Activated naive CD8-positive, alpha-beta T cell treated with anti-CD3 and anti-CD28 coated beads, Interleukin-2, amount 50 U/mL, for 24 hours (primary cell): Measurements from ENCODE around the gene LMX1B.

ENCODE experiments used
- ATAC-seq: fragments of 150-1000 bp; cut with Tn5 transposase; one replicate; pipeline ENCODE4 v1.10.0; 2021
- DNase-seq: peaks from one replicate; pipeline ENCODE4 v3.0.0; 2021
- H3K27ac Mint-ChIP-seq: one replicate; pipeline ENCODE4 v1.8.0; 2021; ENCODE audit warnings: mild to moderate bottlenecking, mixed read lengths
- H3K27me3 Mint-ChIP-seq: one replicate; pipeline ENCODE4 v1.8.0; 2021; ENCODE audit warnings: mixed read lengths
- H3K36me3 Mint-ChIP-seq: one replicate; pipeline ENCODE4 v1.8.0; 2021; ENCODE audit warnings: low read depth, mixed read lengths
- H3K4me1 Mint-ChIP-seq: one replicate; pipeline ENCODE4 v1.8.0; 2021; ENCODE audit warnings: mixed read lengths
- H3K4me3 Mint-ChIP-seq: one replicate; pipeline ENCODE4 v1.8.0; 2021; ENCODE audit warnings: mild to moderate bottlenecking, moderate library complexity, mixed read lengths
- H3K9me3 Mint-ChIP-seq: one replicate; pipeline ENCODE4 v1.8.0; 2021; ENCODE audit warnings: mixed read lengths

The LMX1B gene

DNA sequence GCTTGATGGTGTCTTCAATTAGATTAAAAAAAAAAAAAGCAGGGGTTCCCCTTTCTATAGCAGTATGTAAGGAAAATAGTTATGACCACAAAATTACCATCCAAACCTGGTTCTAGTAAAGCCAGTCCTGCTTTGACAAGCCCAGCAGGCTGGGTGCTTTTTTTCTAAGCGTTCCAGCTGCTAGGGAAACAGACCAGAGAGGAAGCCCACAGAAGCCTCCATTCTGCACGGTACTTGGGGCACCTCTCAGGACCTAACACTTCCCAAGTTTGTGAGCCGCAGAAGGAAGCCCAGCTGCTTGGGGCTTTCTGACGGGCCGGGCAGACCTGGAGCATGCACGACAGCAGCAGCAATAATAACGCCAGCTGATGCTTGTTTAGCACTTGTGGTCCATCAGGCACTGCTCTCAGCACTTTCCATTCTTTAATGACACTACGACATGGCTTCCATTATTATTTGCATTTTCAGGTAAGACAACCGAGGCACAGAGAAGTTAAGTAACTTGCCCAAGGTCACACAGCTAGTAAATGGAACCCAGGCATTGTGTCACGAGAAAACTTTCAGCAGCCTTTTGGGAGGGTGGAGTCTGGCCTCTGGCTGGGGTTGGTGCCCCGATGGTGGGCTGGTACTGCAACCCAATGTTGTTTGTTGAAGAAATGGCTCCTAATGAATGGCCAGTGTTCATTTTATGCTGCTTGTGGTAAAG is 15.4 kb downstream of the LMX1B start:
- no peaks in the 10 kb centered on the region for H3K9me3 Mint-ChIP-seq
- no peaks in the 10 kb centered on the region for H3K36me3 Mint-ChIP-seq
- DNase-seq, result no peak
- peaks cover 10% of the 10 kb centered on the region for H3K4me1 Mint-ChIP-seq
- no peak overlapping the region for H3K4me3 Mint-ChIP-seq
- H3K27me3 Mint-ChIP-seq, result peaks cover 71% of the 10 kb centered on the region
- H3K27ac Mint-ChIP-seq, result no peak overlapping the region
- ATAC-seq, result no peak

DNA sequence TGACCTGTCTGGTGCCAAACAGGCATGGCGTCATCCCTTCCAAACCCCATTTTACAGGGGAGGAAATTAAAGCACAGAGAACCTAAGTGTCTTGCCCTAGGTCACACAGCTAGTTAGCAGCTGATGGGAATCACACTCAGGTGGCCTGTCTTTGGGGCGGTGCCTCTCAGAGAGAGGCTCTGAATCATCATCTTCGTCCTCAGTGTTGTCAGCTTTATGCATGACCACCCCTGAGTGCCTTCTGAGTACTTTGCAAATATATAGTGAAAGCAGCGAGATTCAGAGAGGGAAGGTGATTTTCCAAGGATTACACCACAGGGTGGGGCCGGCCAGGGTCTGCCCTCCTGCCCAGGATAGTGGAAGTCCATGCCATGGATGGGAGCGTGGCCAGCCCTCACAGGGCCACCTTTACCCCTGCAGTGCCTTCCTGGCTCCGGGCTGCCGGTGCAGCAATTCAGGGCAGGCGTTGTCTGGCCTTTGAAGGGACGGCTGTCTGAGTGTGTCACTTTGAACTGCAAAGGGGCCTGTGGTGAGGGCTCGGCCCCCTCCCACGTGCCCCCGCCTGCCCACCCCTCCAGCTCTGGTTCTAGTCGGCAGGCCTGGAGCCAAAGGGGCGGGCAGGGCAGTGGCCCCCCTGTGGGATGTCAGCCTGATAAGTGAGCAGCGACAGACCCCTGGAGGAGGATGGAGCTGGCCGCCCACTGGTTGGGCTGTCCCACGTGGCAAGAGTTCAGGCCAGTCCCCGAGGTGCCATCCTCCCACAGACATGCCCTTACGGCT is 16.9 kb downstream of the LMX1B start:
- ATAC-seq (no peak), DNase-seq (no peak)
- no peak overlapping the region for H3K4me3 Mint-ChIP-seq
- no peaks in the 10 kb centered on the region for H3K9me3 Mint-ChIP-seq
- peaks cover 7% of the 10 kb centered on the region for H3K4me1 Mint-ChIP-seq
- no peaks in the 10 kb centered on the region for H3K36me3 Mint-ChIP-seq
- no peak overlapping the region for H3K27ac Mint-ChIP-seq
- H3K27me3 Mint-ChIP-seq, result peaks cover 65% of the 10 kb centered on the region

- Mint-ChIP-seq H3K4me3 (no peak overlapping the region), H3K9me3 (no peaks in the 10 kb centered on the region), H3K36me3 (no peaks in the 10 kb centered on the region), H3K27me3 (peaks cover 61% of the 10 kb centered on the region), H3K27ac (no peak overlapping the region), H3K4me1 (peaks cover 3% of the 10 kb centered on the region)
- no peak for DNase-seq
- ATAC-seq, result no peak
These were observed 17.5 kb downstream of the LMX1B start for GRCh38 chr9:126631254-126631653.

GRCh38 chr9:126633881-126634558 is 20.3 kb downstream of the LMX1B start:
- no peak overlapping the region for H3K4me3 Mint-ChIP-seq
- ATAC-seq, result no peak
- H3K27me3 Mint-ChIP-seq, result peaks cover 59% of the 10 kb centered on the region
- H3K9me3 Mint-ChIP-seq, result no peaks in the 10 kb centered on the region
- no peak overlapping the region for H3K27ac Mint-ChIP-seq
- DNase-seq, result no peak
- no peaks in the 10 kb centered on the region for H3K4me1 Mint-ChIP-seq
- H3K36me3 Mint-ChIP-seq, result no peaks in the 10 kb centered on the region

GRCh38 chr9:126635061-126635460 is 21.3 kb downstream of the LMX1B start:
- Mint-ChIP-seq H3K4me3 (no peak overlapping the region), H3K27me3 (peaks cover 57% of the 10 kb centered on the region), H3K4me1 (no peaks in the 10 kb centered on the region), H3K9me3 (no peaks in the 10 kb centered on the region), H3K36me3 (no peaks in the 10 kb centered on the region), H3K27ac (no peak overlapping the region)
- no peak for DNase-seq
- ATAC-seq, result no peak

DNA sequence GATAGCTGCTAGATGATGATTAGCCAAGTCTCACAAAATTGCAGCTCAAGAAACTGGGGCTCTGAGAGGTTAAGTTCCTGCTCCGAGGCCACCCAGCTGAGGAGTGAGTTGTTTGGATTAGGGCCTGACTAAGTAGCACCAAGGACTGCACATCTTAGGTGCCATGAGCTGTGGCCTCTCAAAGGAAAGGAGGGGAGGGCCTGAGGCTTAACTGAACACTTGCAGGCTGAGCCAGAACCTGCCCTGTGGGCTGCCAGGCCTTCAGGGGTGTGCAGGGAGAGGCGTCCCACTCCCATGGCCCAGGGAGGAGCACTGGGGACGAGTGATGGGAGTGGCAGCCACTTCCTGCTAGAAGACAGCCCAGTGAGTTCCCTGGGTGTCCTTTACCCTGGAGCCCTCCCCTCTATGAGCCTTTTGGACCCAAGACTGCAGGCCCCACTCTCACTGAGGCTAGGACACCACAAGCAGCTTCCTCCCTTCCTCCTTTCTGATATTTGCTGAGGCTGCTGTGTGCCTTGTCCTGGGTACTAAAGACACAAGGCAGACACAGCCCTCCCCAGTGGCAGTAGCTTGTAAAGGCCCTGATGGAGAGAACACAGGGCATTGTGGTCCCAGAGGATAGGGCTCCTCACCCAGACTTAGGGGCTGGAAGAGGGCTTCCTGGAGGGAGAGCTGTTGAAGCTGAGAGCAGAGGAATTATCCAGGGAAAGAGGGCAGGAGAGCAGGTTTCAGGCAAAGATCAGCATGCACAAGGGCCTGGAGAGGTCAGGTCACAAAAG is 22.1 kb downstream of the LMX1B start:
- no peaks in the 10 kb centered on the region for H3K9me3 Mint-ChIP-seq
- no peak for DNase-seq
- no peaks in the 10 kb centered on the region for H3K4me1 Mint-ChIP-seq
- no peak for ATAC-seq
- peaks cover 51% of the 10 kb centered on the region for H3K27me3 Mint-ChIP-seq
- no peaks in the 10 kb centered on the region for H3K36me3 Mint-ChIP-seq
- H3K27ac Mint-ChIP-seq, result no peak overlapping the region
- no peak overlapping the region for H3K4me3 Mint-ChIP-seq

DNA sequence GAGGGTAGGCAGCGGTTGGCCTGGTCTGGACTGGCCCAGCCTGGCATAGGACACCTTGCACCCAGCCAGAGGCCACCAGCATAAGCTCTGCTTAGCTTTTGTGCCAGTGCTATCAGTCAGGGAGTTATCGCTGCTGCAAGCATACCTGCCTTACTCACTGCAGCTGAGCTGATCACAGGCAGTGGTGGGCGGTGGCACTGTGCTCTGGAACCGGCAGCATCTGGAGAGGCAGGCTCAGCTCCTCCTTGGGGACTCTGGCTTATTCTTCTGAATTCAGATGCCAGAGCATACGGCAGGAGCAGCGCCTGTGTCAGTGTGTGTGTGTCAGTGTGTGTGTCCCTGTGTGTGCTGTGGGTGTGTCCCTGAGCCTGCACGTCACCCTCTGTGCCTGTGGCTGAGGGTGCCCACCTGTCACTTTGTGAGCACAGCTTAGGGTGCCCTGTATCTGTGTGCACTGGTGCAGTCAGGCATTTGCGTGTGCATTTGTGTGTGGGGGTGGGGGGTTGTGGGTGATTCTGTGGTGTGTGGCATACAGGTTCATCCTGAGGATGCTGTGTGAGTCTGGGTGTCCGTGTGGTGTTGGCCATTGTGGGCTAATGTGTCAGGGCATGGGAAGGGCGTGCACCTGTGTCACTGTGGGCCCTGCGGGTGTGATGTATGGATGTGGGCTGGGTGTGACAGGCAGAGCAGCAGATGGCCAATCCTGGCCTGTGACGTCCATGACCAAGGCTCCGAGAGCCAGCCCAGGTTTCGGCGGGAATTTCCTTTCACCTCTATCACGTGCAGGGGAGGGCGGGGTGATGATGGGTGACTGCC is 23.5 kb downstream of the LMX1B start:
- no peak for DNase-seq

DNA sequence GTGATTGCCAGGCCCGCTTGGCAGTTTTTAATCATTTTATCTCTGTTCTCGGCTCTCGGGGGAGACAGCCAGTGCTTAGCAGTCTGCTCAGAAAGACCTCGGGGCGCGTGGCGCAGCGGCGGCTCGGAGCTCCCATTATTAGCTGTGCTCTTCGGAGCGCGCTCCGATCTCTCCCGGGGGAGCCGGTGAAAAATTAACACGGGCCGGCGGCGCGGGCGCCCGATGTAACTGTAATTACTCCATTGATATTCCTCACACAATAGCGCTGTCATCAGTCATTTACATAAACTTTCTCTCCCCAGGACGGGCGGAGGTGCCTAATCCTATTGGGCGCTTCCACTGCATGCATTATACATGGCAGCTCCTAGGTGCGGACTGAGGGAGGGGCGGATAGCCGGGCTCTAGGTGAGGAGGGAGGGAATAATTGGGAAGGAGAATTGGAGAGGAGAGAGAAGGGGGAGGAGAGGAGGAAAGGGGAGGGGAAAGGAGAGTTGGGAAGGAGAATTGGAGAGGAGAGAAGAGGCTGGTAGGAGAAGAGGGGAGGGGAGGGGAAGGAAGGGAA is 24.9 kb downstream of the LMX1B start:
- Mint-ChIP-seq H3K9me3 (no peaks in the 10 kb centered on the region), H3K27me3 (peaks cover 61% of the 10 kb centered on the region), H3K4me3 (no peak overlapping the region), H3K27ac (no peak overlapping the region), H3K4me1 (no peaks in the 10 kb centered on the region), H3K36me3 (no peaks in the 10 kb centered on the region)
- ATAC-seq (no peak), DNase-seq (no peak)

More for the DNA sequence above, 23.5 kb downstream of the LMX1B start:
- Mint-ChIP-seq H3K4me1 (no peaks in the 10 kb centered on the region), H3K27ac (peak overlapping the region; percentile 27), H3K9me3 (no peaks in the 10 kb centered on the region), H3K4me3 (no peak overlapping the region), H3K36me3 (no peaks in the 10 kb centered on the region), H3K27me3 (peaks cover 56% of the 10 kb centered on the region)
- no peak for ATAC-seq

DNA sequence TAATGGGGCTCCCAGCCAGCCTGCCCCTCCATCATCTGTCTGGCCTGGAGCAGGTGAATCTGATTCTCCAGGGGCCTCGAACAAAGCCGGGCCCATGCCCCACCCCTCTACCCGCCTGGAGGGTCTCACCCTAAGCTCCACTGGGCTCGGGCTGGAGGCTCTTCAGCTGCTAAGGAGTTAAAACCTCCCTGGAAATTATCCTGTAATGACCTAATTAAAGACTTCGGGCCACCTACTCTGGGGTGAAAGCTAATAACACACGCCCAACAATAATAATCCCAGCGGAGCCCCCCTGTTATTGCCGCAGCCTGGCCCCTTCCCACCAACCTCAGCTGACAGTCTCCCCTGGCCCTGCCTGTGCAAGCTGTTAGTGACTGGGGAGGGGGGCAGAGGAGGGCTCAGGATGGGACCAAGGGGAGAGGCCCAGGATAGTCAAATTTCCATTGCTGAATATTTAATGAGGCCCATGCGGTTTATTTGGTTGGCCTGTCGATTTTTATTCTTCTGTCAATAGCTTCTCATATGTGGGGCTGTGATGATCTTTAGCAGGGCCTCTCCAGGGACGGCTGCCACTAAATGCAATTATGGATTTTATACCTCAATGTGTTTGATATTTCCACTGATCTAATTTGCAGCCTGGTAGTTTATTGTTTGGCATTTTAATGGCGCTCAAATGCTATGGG is 25.7 kb downstream of the LMX1B start:
- ATAC-seq, result no peak
- H3K36me3 Mint-ChIP-seq, result no peaks in the 10 kb centered on the region
- DNase-seq, result no peak
- peaks cover 62% of the 10 kb centered on the region for H3K27me3 Mint-ChIP-seq
- no peak overlapping the region for H3K4me3 Mint-ChIP-seq
- no peaks in the 10 kb centered on the region for H3K4me1 Mint-ChIP-seq
- no peaks in the 10 kb centered on the region for H3K9me3 Mint-ChIP-seq
- H3K27ac Mint-ChIP-seq, result no peak overlapping the region

- Mint-ChIP-seq H3K4me1 (no peaks in the 10 kb centered on the region), H3K27me3 (peaks cover 66% of the 10 kb centered on the region), H3K36me3 (no peaks in the 10 kb centered on the region), H3K27ac (no peak overlapping the region), H3K9me3 (no peaks in the 10 kb centered on the region), H3K4me3 (no peak overlapping the region)
- no peak for ATAC-seq
- DNase-seq, result no peak
These were observed 27.6 kb downstream of the LMX1B start for GRCh38 chr9:126641118-126641851.

DNA sequence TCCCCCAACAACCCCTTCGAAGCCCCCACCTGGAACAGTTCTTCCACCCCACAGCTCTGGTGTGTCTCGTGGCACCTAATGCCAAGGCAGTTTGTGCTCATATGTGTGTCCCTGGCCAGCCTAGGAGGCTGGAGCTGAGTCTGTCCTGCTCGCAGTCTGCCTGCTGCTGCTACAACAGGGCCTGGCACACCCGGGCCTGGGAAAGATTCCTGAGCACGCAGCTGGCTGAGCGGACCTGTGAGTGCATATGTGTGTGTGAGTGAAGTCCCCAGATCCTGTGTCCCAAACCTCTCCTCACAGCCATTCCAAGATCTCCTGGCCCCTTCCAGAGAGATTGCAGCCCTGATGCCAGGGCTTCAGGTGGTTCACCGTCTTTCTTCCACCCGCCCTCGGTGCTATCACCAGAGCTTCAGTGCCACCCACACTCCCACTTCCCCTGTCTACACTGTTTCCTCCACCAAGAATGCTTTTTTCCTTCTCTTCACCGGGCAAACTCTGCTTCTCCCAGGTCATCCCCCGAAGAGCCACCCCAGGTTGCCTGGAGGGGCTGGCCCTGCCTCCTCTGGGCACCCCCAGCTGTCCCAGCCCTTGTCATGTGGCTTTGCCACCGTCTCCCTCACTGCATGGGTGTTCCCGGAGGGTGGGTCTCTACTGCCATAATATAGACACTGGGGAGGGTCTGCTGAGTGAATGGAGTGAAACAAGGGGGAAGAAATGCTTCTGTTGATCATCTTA is 28.4 kb downstream of the LMX1B start:
- peak overlapping the region; percentile 15 for H3K27ac Mint-ChIP-seq
- no peak for DNase-seq
- peaks cover 60% of the 10 kb centered on the region for H3K27me3 Mint-ChIP-seq
- no peaks in the 10 kb centered on the region for H3K4me1 Mint-ChIP-seq
- no peaks in the 10 kb centered on the region for H3K36me3 Mint-ChIP-seq
- H3K4me3 Mint-ChIP-seq, result no peak overlapping the region
- no peaks in the 10 kb centered on the region for H3K9me3 Mint-ChIP-seq
- ATAC-seq, result peak; percentile 11

- Mint-ChIP-seq H3K27ac (no peak overlapping the region), H3K4me3 (no peak overlapping the region), H3K4me1 (no peaks in the 10 kb centered on the region), H3K9me3 (no peaks in the 10 kb centered on the region), H3K27me3 (peaks cover 61% of the 10 kb centered on the region), H3K36me3 (no peaks in the 10 kb centered on the region)
- DNase-seq (no peak), ATAC-seq (no peak)
These were observed 29.1 kb downstream of the LMX1B start for GRCh38 chr9:126642839-126643238.
